Body of pancreas (tissue), 4 donors: ENCODE data around the gene SEC22A.

ENCODE experiments used
- CTCF ChIP-seq, 7 experiments: fragments of 450-650 bp in 4 of 7; fragments of 200-600 bp in 3 of 7; sonication (generic) in 3 of 7; IDR thresholded peaks; one replicate each; pipeline ENCODE4 v1.5.1; 2016 to 2019; ENCODE audit warnings: antibody characterized with exemption in 7 of 7
- POLR2A ChIP-seq, 3 donors: fragments of 450-650 bp; IDR thresholded peaks; one replicate each; pipeline ENCODE4 v1.6.1; 2016; ENCODE audit warnings: antibody characterized with exemption in 3 of 3, mild to moderate bottlenecking in 2 of 3

- TF ChIP-seq CTCF (IDR thresholded peaks at IDR 0.05) (no peak), POLR2A (IDR thresholded peaks at IDR 0.05) (no peak)
Observed at GRCh38 chr3:123263941-123264340, 62.2 kb downstream of the SEC22A start.
